GM21825 (cell line): ENCODE results near the gene RPL3.
"Not testable (repeated sequence)": the region's sequence is repeated elsewhere in the genome, so short reads cannot be mapped to it uniquely, and the experiment has no call there.

Experiments used
- ATAC-seq: cut with Tn5 transposase; IDR thresholded peaks from one replicate; pipeline ENCODE4 v1.9.1; 2021; ENCODE audit warnings: mild to moderate bottlenecking, moderate library complexity; ENCODE audit not compliant: unreplicated experiment

Gene RPL3

GRCh38 chr22:39352306-39352891 lies 33.0 kb upstream of the RPL3 start:
- no peak for ATAC-seq

- ATAC-seq = no peak
Observed at GRCh38 chr22:39351689-39352214, 32.3 kb upstream of the RPL3 start.

- no peak for ATAC-seq
Observed at GRCh38 chr22:39350757-39351688, 31.6 kb upstream of the RPL3 start.

- ATAC-seq = no peak
Observed at GRCh38 chr22:39349967-39350726, 30.7 kb upstream of the RPL3 start, which contains the start of gene SYNGR1. SYNGR1 (plus strand) TSS chr22:39349991; CDS start chr22:39350011, 20 bp downstream.

- ATAC-seq = no peak
Observed at GRCh38 chr22:39349506-39349966, 30.1 kb upstream of the RPL3 start.

GRCh38 chr22:39348909-39349505 lies 29.6 kb upstream of the RPL3 start:
- ATAC-seq = no peak

- no peak for ATAC-seq
Observed at GRCh38 chr22:39345231-39345630, 25.8 kb upstream of the RPL3 start.

- ATAC-seq = no peak
Observed at GRCh38 chr22:39344046-39344390, 24.6 kb upstream of the RPL3 start.

- no peak for ATAC-seq
Observed at GRCh38 chr22:39343259-39344045, 24.0 kb upstream of the RPL3 start.

GRCh38 chr22:39341179-39341578 lies 21.8 kb upstream of the RPL3 start:
- ATAC-seq = no peak

- ATAC-seq = not testable (repeated sequence)
Observed at GRCh38 chr22:39339775-39340174, 20.4 kb upstream of the RPL3 start.

- ATAC-seq = no peak
Observed at GRCh38 chr22:39336411-39336810, 17.0 kb upstream of the RPL3 start.

GRCh38 chr22:39332441-39333064 lies 13.1 kb upstream of the RPL3 start:
- ATAC-seq = no peak

- not testable (repeated sequence) for ATAC-seq
Observed at GRCh38 chr22:39330553-39330952, 11.1 kb upstream of the RPL3 start.

- ATAC-seq = no peak
Observed at GRCh38 chr22:39327995-39328754, 8.8 kb upstream of the RPL3 start.

- no peak for ATAC-seq
Observed at GRCh38 chr22:39325392-39325932, 6.0 kb upstream of the RPL3 start.

- ATAC-seq = not testable (repeated sequence)
Observed at GRCh38 chr22:39320616-39321029, 1.2 kb upstream of the RPL3 start.

- ATAC-seq = peak; percentile 15
Observed at GRCh38 chr22:39318507-39319283, 728 bp downstream of the RPL3 start.
